ENCODE results near the gene ASTN2.

DNA sequence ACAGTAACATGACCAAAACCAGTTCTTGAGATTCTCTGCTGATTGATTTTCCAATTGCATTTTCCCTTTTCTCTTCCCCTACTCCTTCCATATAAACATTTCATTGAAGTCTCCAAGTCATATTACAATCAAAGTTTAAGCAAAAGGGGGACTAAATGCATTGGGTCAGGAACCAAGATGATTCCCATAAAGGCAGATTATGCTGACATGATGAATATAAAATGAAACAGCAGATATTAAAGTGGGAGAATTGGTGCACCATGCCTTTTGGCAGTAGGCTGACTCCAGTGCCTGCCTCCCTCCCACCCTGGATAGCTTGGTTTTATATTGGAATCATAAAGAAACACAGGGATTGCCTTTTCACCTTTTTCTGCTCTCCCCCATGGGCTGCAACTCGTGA is 118.4 kb downstream of the ASTN2 start:
- TF ChIP-seq, protein P1, sequence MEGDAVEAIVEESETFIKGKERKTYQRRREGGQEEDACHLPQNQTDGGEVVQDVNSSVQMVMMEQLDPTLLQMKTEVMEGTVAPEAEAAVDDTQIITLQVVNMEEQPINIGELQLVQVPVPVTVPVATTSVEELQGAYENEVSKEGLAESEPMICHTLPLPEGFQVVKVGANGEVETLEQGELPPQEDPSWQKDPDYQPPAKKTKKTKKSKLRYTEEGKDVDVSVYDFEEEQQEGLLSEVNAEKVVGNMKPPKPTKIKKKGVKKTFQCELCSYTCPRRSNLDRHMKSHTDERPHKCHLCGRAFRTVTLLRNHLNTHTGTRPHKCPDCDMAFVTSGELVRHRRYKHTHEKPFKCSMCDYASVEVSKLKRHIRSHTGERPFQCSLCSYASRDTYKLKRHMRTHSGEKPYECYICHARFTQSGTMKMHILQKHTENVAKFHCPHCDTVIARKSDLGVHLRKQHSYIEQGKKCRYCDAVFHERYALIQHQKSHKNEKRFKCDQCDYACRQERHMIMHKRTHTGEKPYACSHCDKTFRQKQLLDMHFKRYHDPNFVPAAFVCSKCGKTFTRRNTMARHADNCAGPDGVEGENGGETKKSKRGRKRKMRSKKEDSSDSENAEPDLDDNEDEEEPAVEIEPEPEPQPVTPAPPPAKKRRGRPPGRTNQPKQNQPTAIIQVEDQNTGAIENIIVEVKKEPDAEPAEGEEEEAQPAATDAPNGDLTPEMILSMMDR (IDR thresholded peaks at IDR 0.05; ENCODE audit: borderline replicate concordance, extremely low read depth, low read length, poor library complexity, severe bottlenecking): no peak
- no peak for TF ChIP-seq EZH2 (IDR thresholded peaks at IDR 0.05; ENCODE audit: borderline replicate concordance, low read depth, low read length, severe bottlenecking)

All from DND-41 (cell line).